GM21367 (cell line): Measurements from ENCODE around the gene NAPB.
"Not testable (repeated sequence)": the region's sequence is repeated elsewhere in the genome, so short reads cannot be mapped to it uniquely, and the experiment has no call there.

ENCODE experiments used
- ATAC-seq: cut with Tn5 transposase; IDR thresholded peaks from one replicate; pipeline ENCODE4 v1.9.1; 2021; ENCODE audit not compliant: unreplicated experiment

Gene NAPB

GRCh38 chr20:23349338-23350195 lies 71.7 kb downstream of the NAPB start:
- peak; percentile 40 for ATAC-seq

DNA sequence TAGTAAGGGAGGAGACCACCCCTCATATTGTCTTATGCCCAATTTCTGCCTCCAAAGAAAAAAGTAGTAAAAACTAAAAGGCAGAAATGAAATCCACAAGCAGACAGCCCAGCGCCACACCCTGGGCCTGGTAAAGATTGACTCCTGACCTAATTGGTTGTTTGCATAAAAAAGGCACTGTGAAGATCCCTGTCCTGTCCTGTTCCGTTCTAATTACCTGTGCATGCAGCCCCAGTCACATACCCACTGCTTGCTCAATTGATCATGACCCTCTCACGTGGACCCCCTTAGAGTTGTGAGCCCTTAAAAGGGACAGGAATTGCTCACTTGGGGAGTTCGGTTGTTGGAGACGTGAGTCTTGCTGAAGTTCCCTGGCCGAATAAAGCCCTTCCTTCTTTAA lies 72.8 kb downstream of the NAPB start:
- ATAC-seq: not testable (repeated sequence)

DNA sequence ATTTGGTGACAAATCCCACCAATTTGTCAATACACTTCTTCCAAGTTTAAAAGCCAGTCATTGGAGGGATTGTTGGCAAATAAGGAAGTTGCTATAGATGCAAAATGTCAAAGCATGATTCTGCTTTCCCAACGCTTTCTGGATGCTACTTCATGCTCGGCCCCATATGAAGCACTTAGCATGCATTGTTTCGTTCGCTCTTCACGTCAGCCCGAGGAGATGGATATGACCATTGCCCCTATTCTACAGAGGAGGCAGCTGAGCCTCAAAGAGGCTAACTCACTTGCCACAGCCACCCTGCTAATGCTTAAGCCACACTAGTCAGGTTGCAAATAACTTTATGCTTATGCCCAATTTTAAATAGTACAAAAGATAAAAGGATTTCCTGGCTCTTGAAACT lies 73.5 kb downstream of the NAPB start:
- ATAC-seq: no peak

GRCh38 chr20:23346002-23346401 lies 75.3 kb downstream of the NAPB start:
- ATAC-seq: no peak

GRCh38 chr20:23344336-23344735 lies 77.0 kb downstream of the NAPB start:
- ATAC-seq: no peak

DNA sequence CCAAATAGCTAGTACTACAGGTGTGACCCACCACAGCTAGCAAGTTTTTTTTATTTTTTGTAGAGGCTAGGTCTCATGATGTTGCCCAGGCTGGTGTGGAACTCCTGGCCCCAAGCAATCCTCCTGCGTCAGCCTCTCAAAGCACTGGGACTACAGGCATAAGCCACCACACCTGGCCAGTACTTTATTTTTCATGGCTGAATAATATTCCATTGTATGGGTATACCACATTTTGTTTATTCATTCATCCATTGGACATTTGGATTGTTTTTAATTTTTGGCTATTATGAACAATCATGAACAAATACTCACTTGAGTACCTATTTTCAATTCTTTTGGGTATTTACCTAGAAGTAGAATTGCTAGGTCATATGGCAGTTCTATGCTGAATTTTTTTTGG lies 77.7 kb downstream of the NAPB start:
- no peak for ATAC-seq

DNA sequence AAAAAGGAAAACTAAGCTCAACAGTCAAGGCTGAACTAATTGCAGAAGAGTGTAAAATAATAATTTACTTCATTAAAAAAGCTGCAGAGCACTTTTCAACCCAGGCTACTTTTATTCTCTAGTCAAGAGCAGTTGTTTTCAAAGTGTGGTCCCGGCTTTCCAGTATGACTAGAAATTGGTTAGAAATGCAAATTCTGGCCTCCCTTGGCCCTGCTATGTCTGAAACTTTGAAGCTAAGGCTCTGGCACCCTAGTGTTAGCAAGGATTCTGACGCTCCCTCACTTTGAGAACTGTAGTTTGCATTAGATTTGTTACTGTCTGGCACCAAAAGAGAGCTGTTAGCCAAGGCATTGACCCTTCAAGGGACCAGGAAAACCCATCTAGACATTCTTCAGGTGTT lies 80.2 kb downstream of the NAPB start:
- peak; percentile 61 for ATAC-seq

- no peak for ATAC-seq
Measured at GRCh38 chr20:23340524-23340923, 80.8 kb downstream of the NAPB start.

DNA sequence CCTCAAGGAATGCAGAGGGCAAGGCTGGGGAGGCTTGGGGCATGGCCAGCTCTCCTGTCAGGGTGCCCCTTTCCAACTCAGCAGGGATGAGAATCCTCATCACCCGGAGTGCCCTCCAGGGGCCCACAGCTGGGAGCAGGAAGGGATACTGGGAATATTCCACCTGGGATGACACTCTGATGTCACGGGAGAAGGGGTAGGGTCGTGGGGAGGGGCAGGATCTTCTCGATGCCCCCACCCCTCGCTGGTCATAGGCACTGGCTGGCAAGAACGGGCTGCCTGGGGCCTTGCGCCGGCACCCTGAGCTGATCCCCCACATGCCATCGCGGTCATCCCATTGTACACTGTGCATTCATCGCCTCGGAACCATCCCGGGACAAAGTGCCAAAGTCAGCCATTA lies 81.3 kb downstream of the NAPB start:
- ATAC-seq: no peak

GRCh38 chr20:23337312-23337711 lies 84.0 kb downstream of the NAPB start:
- no peak for ATAC-seq

- no peak for ATAC-seq
Measured at GRCh38 chr20:23336476-23336875, 84.8 kb downstream of the NAPB start.

GRCh38 chr20:23335521-23335920 lies 85.8 kb downstream of the NAPB start:
- no peak for ATAC-seq

DNA sequence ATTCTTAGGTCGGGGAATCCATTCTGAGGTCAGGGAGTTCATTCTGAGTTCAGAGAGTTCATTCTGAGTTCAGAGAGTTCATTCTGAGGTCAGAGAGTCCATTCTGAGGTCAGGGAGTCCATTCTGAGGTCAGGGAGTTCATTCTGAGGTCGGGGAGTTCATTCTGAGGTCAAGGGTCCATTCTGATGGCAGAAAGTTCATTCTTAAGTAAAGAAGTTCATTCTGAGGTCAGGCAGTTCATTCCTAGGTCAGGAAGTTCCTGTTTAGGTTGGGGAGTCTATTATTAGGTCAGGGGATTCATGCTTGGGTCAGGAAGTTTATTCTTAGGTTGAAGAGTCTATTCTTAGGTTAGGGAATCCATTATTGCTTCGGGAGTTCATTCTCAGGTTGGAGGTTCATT lies 87.2 kb downstream of the NAPB start:
- ATAC-seq: no peak

DNA sequence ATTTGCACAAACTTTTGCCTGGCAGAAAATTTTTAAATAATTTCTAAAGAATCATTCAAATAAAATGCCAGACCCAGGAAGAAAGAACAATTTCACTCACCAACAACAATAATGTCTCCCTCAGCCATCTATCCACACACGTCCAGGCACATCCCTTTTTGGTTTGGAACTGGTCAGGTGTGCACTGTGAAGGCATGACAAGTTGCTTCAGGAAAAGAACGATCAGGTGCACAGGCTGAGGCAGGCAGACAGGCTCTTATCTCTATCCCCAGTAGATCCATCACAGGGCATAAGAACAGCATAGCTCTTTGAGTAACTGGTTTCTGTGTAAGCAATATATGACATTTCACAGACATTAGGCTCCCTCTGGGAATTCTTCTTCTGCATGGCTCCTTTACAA lies 88.8 kb downstream of the NAPB start:
- no peak for ATAC-seq

DNA sequence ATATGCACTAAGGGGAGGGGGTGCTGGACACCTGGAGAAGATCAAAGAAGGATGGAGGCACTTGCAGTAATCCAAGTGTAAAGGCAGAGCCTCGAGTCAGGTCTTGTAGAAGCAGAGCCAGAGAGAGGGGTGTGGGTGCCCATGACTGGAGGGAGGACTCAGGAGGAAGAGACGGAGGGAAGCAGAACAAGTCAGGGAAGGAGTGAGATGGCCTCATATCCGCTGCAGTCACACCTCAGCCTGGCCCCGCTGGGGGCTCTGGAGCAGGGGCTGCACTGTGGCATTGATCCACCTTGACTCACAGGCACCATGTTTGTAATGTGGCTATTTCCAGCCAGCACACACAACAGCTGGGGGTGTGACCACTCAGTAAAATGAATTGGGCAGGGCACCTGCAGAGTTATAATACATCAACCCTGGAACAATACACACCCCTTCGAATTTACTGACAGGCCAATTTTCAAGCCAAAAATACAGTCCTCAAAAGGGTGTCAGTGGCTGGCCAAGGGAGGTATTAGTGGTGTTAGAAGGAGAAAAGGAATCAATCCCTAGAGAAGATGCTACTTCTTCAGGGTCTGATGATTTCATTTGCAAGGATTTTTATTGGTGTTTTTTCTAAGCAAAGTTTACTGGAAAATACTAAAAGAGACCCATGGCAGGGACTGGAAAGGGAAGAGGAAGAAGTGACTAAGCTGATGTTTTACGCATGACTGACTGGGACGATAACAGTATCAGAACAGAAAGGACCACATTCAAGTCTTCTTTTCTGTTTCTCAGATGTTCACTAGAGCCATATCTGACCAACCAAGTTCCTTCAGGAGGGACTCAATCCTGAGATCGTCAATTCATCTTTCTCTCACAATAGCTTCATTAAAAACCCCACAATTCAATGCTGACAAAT lies 89.6 kb downstream of the NAPB start:
- no peak for ATAC-seq

GRCh38 chr20:23327617-23328333 lies 93.5 kb downstream of the NAPB start:
- ATAC-seq: no peak

GRCh38 chr20:23326774-23327173 lies 94.5 kb downstream of the NAPB start:
- ATAC-seq: no peak

DNA sequence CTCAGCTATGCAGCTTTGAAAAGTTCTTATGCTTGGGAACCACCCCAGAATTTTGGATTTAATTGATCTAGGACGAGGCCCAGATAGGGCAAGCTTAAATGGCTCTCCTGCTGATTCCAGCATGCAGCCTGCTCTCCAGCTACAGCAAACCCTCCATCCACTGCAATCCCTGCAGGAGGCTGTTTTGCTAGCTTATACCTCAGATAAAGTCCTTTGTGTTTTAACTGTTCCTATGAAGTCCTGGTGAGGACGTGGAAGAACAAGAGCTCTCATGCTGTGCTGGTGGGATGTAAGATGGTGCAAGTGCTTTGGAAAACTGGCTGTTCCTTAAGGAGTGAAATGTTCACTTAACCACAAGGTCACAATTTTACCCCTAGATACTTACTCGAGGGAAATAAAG lies 96.2 kb downstream of the NAPB start:
- no peak for ATAC-seq
